ENCODE data around the gene TRAPPC2. TPM values are rescaled to one million over a fixed set of nuclear protein-coding genes. Genes with fewer than 3 reads are reported as not detected.
"Not testable (repeated sequence)": the region's sequence is repeated elsewhere in the genome, so short reads cannot be mapped to it uniquely, and the experiment has no call there.

The TRAPPC2 gene
- total RNA-seq, 1 donor: 21.5 TPM

GRCh38 chrX:13732246-13733067, 2.0 kb downstream of the TRAPPC2 start:
- peak overlapping the region; percentile 20 for H3K4me3 ChIP-seq (ENCODE audit: low read depth, low read length)
- DNase-seq (ENCODE audit: low read depth): peak; percentile 82
- no peak for TF ChIP-seq CTCF (IDR thresholded peaks at IDR 0.05; ENCODE audit: insufficient read depth, low read length)

- not testable (repeated sequence) for H3K4me3 ChIP-seq (ENCODE audit: low read depth, low read length); DNase-seq (ENCODE audit: low read depth)
Observed at GRCh38 chrX:13730523-13730922, 3.9 kb downstream of the TRAPPC2 start.

- not testable (repeated sequence) for DNase-seq (ENCODE audit: low read depth); H3K4me3 ChIP-seq (ENCODE audit: low read depth, low read length)
Observed at GRCh38 chrX:13726583-13726982, 7.8 kb downstream of the TRAPPC2 start.

GRCh38 chrX:13724878-13725277, 9.5 kb downstream of the TRAPPC2 start:
- not testable (repeated sequence) for H3K4me3 ChIP-seq (ENCODE audit: low read depth, low read length); DNase-seq (ENCODE audit: low read depth)

- H3K4me3 ChIP-seq (ENCODE audit: low read depth, low read length): no peak overlapping the region
Observed at GRCh38 chrX:13721819-13722519, 12.5 kb downstream of the TRAPPC2 start.

GRCh38 chrX:13721371-13721770, 13.0 kb downstream of the TRAPPC2 start:
- TF ChIP-seq CTCF (IDR thresholded peaks at IDR 0.05; ENCODE audit: insufficient read depth, low read length): no peak
- H3K4me3 ChIP-seq (ENCODE audit: low read depth, low read length): no peak overlapping the region
- DNase-seq (ENCODE audit: low read depth): peak; percentile 33

More at GRCh38 chrX:13721819-13722519, 12.5 kb downstream of the TRAPPC2 start:
- TF ChIP-seq CTCF (IDR thresholded peaks at IDR 0.05; ENCODE audit: insufficient read depth, low read length): no peak
- peak; percentile 75 for DNase-seq (ENCODE audit: low read depth)

GRCh38 chrX:13719192-13719856, 15.1 kb downstream of the TRAPPC2 start:
- no peak for DNase-seq (ENCODE audit: low read depth)
- H3K4me3 ChIP-seq (ENCODE audit: low read depth, low read length): no peak overlapping the region
- no peak for TF ChIP-seq CTCF (IDR thresholded peaks at IDR 0.05; ENCODE audit: insufficient read depth, low read length)
